ENCODE measurements around the gene KRT71.

Gene KRT71

GRCh38 chr12:52529417-52529816 is 23.5 kb downstream of the KRT71 start:
- H3K4me3 ChIP-seq (replicated peaks; ENCODE audit: low read depth, low read length): no peak overlapping the region
- no peak for DNase-seq (ENCODE audit: low read depth)

DNA sequence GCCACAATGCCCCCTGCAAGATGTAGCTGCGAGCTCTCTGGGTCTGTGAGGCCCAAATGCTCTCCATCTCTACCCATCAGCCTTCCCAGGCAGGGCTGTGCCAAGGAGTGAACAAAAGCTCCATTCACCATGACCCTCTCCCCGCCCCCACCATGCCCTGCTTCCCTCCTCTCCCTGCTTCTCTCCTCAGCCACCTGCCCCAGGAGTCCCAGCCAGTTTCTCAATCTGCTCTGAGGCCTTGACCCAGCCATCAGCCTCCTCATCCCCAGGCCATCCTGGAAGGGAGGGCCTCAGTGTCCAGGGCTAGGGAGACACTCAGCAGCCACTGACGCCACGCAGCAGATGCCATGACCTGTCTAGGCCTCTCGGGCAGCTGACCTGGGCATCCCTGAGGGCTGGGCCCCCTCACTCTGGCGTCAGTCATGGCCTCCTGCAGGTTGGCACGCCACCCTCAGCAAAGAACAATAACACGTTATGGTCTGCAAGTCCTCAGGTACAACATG is 24.3 kb downstream of the KRT71 start:
- no peak for TF ChIP-seq CTCF (IDR thresholded peaks at IDR 0.05; ENCODE audit: low read length, missing control alignments)
- DNase-seq (ENCODE audit: low read depth): no peak
- H3K4me3 ChIP-seq (replicated peaks; ENCODE audit: low read depth, low read length): no peak overlapping the region

More at GRCh38 chr12:52529417-52529816, 23.5 kb downstream of the KRT71 start:
- no peak for TF ChIP-seq CTCF (IDR thresholded peaks at IDR 0.05; ENCODE audit: low read length, missing control alignments)

- no peak overlapping the region for H3K4me3 ChIP-seq (replicated peaks; ENCODE audit: low read depth, low read length)
- no peak for DNase-seq (ENCODE audit: low read depth)
- TF ChIP-seq CTCF (IDR thresholded peaks at IDR 0.05; ENCODE audit: low read length, missing control alignments): no peak
Measured at GRCh38 chr12:52527121-52527800, 25.7 kb downstream of the KRT71 start.

GRCh38 chr12:52526511-52526951 is 26.4 kb downstream of the KRT71 start:
- no peak for TF ChIP-seq CTCF (IDR thresholded peaks at IDR 0.05; ENCODE audit: low read length, missing control alignments)
- no peak overlapping the region for H3K4me3 ChIP-seq (replicated peaks; ENCODE audit: low read depth, low read length)
- DNase-seq (ENCODE audit: low read depth): no peak

DNA sequence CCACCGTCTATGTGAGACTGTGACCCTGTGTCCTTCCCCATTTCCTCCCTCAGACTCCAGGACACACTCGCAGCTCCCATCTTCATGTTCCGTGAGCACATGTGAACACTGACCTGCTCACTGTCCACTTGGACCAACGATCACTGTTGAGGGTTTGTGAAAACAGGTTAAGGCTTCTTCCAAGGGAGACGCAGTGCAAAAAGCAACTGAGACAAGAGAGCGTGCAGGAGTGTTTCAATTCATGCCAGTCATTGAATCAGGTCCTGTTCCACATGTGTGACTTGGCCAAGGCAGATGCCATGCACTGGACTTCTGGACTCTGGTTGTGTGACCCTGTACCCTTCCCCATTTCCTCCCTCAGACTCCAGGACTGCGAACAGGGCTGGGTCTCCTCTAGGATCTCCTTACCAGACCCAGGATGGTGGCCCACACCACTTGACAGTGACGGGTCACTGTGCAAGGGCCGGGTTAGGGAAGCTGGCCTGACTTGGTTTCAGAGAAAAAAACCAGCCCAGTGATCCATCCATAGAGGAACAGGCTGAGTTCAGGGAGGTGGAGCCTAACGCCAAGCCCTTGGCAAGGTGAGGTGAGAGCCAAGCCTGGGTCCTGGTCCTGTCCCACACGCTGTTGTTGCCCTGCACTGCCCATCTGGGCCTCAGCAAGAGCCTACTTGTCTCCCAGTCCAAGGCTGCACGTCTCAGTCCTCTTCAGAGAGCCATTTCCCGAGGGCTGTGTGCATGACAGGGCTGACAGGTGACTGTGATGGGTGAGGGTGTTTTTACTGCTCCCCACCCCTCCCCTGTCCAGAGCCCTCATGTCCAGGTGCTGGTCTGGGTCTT is 27.1 kb downstream of the KRT71 start:
- no peak for DNase-seq (ENCODE audit: low read depth)
- TF ChIP-seq CTCF (IDR thresholded peaks at IDR 0.05; ENCODE audit: low read length, missing control alignments): no peak
- no peak overlapping the region for H3K4me3 ChIP-seq (replicated peaks; ENCODE audit: low read depth, low read length)

DNA sequence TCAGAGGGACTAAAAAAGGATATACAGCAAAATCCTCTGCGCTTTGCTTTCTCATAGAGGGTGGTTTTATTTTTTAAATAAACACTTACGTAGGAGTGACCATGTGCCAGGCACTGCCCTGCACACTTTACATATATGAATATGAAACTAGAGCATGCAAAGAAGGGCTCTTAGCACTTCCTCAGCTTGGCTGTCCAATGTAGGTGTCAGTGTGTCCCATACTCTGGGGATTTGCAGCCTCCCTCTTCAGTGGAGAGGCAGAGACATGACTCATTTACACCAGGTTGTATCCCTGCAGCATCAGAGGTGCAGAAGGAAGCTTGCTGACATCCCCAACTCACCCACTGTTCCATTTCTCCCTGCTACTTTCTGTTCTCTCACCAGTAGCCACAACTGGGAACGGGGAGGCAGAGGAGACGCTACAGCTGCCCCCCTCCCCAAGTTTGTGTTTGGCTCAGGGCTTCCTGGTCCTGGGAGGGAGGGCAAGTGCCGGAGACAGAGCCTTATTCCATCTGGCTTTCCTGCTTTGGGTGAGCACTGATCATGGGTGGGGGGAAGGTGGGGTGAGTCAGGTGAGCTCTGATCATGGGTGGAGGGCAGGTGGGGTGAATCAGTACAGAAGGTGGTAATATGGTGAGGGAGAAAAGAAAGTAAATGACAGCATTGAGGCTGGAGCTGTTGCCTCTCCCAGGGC is 27.9 kb downstream of the KRT71 start:
- H3K4me3 ChIP-seq (replicated peaks; ENCODE audit: low read depth, low read length): no peak overlapping the region
- no peak for TF ChIP-seq CTCF (IDR thresholded peaks at IDR 0.05; ENCODE audit: low read length, missing control alignments)
- DNase-seq (ENCODE audit: low read depth): no peak
